ENCODE data around the gene ITPR2.

GRCh38 chr12:26556916-26557315, 276.1 kb downstream of the ITPR2 start:
- TF ChIP-seq TAF1 (IDR thresholded peaks at IDR 0.05; ENCODE audit: low read depth, low read length) (no peak), POLR2A (IDR thresholded peaks at IDR 0.05; ENCODE audit: low read depth, low read length) (no peak)

Data from GM12891 (cell line).